Tibial artery (tissue), 4 donors: Measurements from ENCODE around the gene FUOM.
A peak's percentile ranks its signal among the peaks of the same experiment; 100 is the strongest.

Source experiments
- DNase-seq, 2 donors: peaks; one replicate each; pipeline ENCODE4 v3.0.0-alpha.2; 2019
- H3K27ac ChIP-seq, 2 donors: fragments of 200-600 bp; sonication (generic) in 1 of 2; 1 replicate in 1 of 2; 2 replicates in 1 of 2; pipeline ENCODE4 v1.5.1; 2018 to 2019; ENCODE audit warnings: mild to moderate bottlenecking in 1 of 2
- H3K27me3 ChIP-seq, 2 donors: fragments of 200-600 bp; sonication (generic) in 1 of 2; one replicate each; pipeline versions ENCODE4 v1.5.1 to v1.6.0; 2016 to 2019
- H3K36me3 ChIP-seq, 3 donors: fragments of 200-600 bp; sonication (generic) in 2 of 3; one replicate each; pipeline ENCODE4 v1.5.1; 2016 to 2019; ENCODE audit warnings: mild to moderate bottlenecking in 2 of 3
- H3K4me1 ChIP-seq, 4 donors: fragments of 200-600 bp; sonication (generic) in 2 of 4; 1 replicate in 3 of 4; 2 replicates in 1 of 4; pipeline ENCODE4 v1.5.1; 2016 to 2019
- H3K4me3 ChIP-seq, 2 donors: fragments of 200-600 bp; sonication (generic) in 1 of 2; 1 replicate in 1 of 2; 2 replicates in 1 of 2; pipeline ENCODE4 v1.5.1; 2018 to 2019; ENCODE audit warnings: mild to moderate bottlenecking in 2 of 2
- H3K9me3 ChIP-seq, 3 donors: fragments of 200-600 bp; sonication (generic) in 1 of 3; one replicate each; pipeline ENCODE4 v1.5.1; 2016 to 2019
- intact Hi-C: fragments of 100-400 bp; cut with DNase I; formaldehyde crosslinking; loops from one replicate; pipeline ENCODE4 v1.15.0; 2023; ENCODE audit warnings: low total_unique reads
- TF ChIP-seq, protein P1 (sequence below), 2 experiments: fragments of 200-600 bp in 1 of 2; fragments of 450-650 bp in 1 of 2; IDR thresholded peaks; one replicate each; pipeline ENCODE4 v1.5.1; 2017 to 2019; ENCODE audit warnings: antibody characterized with exemption in 2 of 2, mild to moderate bottlenecking in 1 of 2, moderate library complexity in 1 of 2

The FUOM gene

GRCh38 chr10:133385214-133385613, 27.4 kb upstream of the FUOM start:
- TF ChIP-seq, protein P1, sequence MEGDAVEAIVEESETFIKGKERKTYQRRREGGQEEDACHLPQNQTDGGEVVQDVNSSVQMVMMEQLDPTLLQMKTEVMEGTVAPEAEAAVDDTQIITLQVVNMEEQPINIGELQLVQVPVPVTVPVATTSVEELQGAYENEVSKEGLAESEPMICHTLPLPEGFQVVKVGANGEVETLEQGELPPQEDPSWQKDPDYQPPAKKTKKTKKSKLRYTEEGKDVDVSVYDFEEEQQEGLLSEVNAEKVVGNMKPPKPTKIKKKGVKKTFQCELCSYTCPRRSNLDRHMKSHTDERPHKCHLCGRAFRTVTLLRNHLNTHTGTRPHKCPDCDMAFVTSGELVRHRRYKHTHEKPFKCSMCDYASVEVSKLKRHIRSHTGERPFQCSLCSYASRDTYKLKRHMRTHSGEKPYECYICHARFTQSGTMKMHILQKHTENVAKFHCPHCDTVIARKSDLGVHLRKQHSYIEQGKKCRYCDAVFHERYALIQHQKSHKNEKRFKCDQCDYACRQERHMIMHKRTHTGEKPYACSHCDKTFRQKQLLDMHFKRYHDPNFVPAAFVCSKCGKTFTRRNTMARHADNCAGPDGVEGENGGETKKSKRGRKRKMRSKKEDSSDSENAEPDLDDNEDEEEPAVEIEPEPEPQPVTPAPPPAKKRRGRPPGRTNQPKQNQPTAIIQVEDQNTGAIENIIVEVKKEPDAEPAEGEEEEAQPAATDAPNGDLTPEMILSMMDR (IDR thresholded peaks at IDR 0.05): no peak
- intact Hi-C loops: no loop called here
- no peak overlapping the region for H3K27ac ChIP-seq
- peaks cover 4 to 49% (median 20%) of the 10 kb centered on the region in 3 donors for H3K36me3 ChIP-seq
- no peaks in the 10 kb centered on the region for H3K9me3 ChIP-seq
- peaks cover 0 to 3% (median 1%) of the 10 kb centered on the region in 4 donors for H3K4me1 ChIP-seq
- H3K4me3 ChIP-seq: no peak overlapping the region
- no peaks in the 10 kb centered on the region for H3K27me3 ChIP-seq
- DNase-seq: no peak

DNA sequence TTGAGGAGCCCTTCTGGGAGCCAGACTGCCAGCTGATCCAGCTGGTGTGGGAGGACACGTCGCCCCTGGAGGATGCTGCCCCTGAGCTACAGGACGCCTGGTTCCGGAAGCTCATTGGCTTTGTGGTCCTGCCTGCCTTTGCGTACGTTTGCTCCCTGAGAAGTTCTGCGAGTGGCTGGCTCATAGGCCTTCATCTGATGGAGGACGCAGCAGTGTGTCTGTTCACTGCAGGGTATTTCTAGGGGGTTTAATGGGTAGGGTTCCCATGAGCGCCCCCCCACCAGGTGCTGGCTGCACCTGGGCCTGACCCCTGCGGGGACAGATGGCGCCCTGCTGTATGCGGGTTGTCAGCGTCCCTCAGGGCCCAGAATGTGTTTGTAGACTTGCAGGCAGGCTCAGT, 26.3 kb upstream of the FUOM start:
- Histone ChIP-seq H3K27me3 (no peaks in the 10 kb centered on the region), H3K4me3 (no peak overlapping the region), H3K9me3 (no peaks in the 10 kb centered on the region), H3K4me1 (peaks cover 0 to 12% (median 9%) of the 10 kb centered on the region in 4 donors), H3K36me3 (peaks cover 4 to 37% (median 14%) of the 10 kb centered on the region in 3 donors), H3K27ac (no peak overlapping the region)
- DNase-seq: no peak
- intact Hi-C loops: loop anchor here (5.0 kb wide), 1 partner anchor 77 kb away; the partner anchor contains the start of genes TUBGCP2 and ZNF511
- TF ChIP-seq, protein P1 (IDR thresholded peaks at IDR 0.05): no peak

- H3K9me3 ChIP-seq: no peaks in the 10 kb centered on the region
- H3K4me3 ChIP-seq: no peak overlapping the region
- H3K4me1 ChIP-seq: peaks cover 0 to 12% (median 9%) of the 10 kb centered on the region in 4 donors
- no peak overlapping the region for H3K27ac ChIP-seq
- intact Hi-C loops: loop anchor here (5.0 kb wide), 1 partner anchor 76 kb away; the partner anchor contains the start of genes TUBGCP2 and ZNF511
- no peaks in the 10 kb centered on the region for H3K27me3 ChIP-seq
- no peak for DNase-seq
- TF ChIP-seq, protein P1 (IDR thresholded peaks at IDR 0.05): no peak
- H3K36me3 ChIP-seq: peaks cover 4 to 32% (median 14%) of the 10 kb centered on the region in 3 donors
Observed at GRCh38 chr10:133383551-133383950, 25.7 kb upstream of the FUOM start.

DNA sequence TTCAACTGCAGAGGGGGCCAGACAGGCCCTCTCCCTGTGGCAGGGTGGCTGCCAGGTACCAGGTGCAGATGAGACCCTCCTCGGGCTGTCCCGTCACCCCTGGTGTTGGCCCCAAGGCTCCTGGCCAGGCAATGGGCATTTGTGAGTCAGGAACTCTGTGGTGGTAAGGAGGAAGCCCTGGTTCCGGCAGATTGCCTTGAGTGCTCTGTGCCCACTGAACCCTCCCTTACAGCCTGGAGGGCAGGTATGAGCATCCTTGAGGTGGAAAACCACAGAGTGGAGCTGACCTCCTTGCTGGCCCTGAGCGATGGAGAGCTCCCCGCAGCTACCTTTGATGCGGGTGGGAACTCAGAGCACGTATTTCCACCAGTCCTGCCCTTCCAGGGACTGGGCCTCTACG, 23.2 kb upstream of the FUOM start:
- Histone ChIP-seq H3K27ac (no peak overlapping the region), H3K4me1 (peaks cover 0 to 22% (median 18%) of the 10 kb centered on the region in 4 donors), H3K4me3 (no peak overlapping the region), H3K27me3 (no peaks in the 10 kb centered on the region), H3K36me3 (peaks cover 4 to 28% (median 14%) of the 10 kb centered on the region in 3 donors), H3K9me3 (no peaks in the 10 kb centered on the region)
- TF ChIP-seq, protein P1 (IDR thresholded peaks at IDR 0.05): no peak
- no peak for DNase-seq
- intact Hi-C loops: loop anchor here (5.0 kb wide), 1 partner anchor 74 kb away; the partner anchor contains the start of genes TUBGCP2 and ZNF511

- Histone ChIP-seq H3K4me3 (peak overlapping the region; percentile 81 to 96), H3K9me3 (no peaks in the 10 kb centered on the region), H3K27me3 (no peaks in the 10 kb centered on the region), H3K36me3 (peaks cover 4 to 23% (median 14%) of the 10 kb centered on the region in 3 donors), H3K27ac (peak overlapping the region; percentile 64 to 77), H3K4me1 (peaks cover 0 to 22% (median 18%) of the 10 kb centered on the region in 4 donors)
- intact Hi-C loops: loop anchor here (5.0 kb wide), 2 partner anchors 73 to 118 kb away; partner anchors contain the start of genes TUBGCP2 and ZNF511
- TF ChIP-seq, protein P1 (IDR thresholded peaks at IDR 0.05): no peak
- no peak for DNase-seq
Observed at GRCh38 chr10:133379801-133380666, 22.2 kb upstream of the FUOM start.
